Mammary epithelial cell (primary cell): ENCODE data around the gene PLK2.

ENCODE experiments used
- EZH2 ChIP-seq: IDR thresholded peaks from 2 replicates; pipeline ENCODE4 v1.6.1; 2012; ENCODE audit warnings: low read length, inconsistent platforms, borderline replicate concordance
- TF ChIP-seq, protein P1 (sequence below), 2 donors: IDR thresholded peaks in 1 of 2; conservative IDR thresholded peaks in 1 of 2; 2 replicates each; pipeline ENCODE4 v1.5.1; 2011 to 2012; ENCODE audit warnings: inconsistent platforms in 2 of 2, low read length in 2 of 2, mild to moderate bottlenecking in 2 of 2, control low read depth in 1 of 2, low read depth in 1 of 2; ENCODE audit not compliant: insufficient read depth in 1 of 2; ENCODE audit errors: extremely low read depth in 1 of 2

DNA sequence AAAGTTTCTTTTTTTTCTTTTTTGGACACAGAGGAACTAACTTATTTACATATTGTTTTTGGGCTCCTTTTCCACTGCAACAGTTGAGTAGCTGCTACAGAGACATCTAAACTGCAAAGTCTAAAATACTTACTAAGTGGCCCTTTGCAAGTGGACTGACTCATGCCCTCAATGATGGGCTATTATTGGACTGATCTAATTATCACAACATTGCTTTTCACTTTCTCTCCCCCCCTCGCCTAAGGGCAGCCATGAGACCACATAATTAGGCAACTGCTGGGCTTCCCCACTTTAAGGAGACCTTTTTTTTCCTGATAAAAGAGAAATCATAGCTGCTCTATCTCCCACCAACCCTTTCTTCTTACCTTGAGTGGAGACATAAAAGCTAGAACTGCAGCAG lies 47.0 kb downstream of the PLK2 start:
- TF ChIP-seq, protein P1, sequence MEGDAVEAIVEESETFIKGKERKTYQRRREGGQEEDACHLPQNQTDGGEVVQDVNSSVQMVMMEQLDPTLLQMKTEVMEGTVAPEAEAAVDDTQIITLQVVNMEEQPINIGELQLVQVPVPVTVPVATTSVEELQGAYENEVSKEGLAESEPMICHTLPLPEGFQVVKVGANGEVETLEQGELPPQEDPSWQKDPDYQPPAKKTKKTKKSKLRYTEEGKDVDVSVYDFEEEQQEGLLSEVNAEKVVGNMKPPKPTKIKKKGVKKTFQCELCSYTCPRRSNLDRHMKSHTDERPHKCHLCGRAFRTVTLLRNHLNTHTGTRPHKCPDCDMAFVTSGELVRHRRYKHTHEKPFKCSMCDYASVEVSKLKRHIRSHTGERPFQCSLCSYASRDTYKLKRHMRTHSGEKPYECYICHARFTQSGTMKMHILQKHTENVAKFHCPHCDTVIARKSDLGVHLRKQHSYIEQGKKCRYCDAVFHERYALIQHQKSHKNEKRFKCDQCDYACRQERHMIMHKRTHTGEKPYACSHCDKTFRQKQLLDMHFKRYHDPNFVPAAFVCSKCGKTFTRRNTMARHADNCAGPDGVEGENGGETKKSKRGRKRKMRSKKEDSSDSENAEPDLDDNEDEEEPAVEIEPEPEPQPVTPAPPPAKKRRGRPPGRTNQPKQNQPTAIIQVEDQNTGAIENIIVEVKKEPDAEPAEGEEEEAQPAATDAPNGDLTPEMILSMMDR (conservative IDR thresholded peaks at IDR 0.05 in 1 of 2, IDR thresholded peaks at IDR 0.05 in 1 of 2; ENCODE audit: extremely low read depth in 1 of 2, insufficient read depth in 1 of 2, low read depth in 1 of 2, low read length in 2 of 2): no peak
- TF ChIP-seq EZH2: no peak
